ENCODE measurements around the gene CHRD.
A peak's percentile ranks its signal among the peaks of the same experiment; 100 is the strongest.

CHRD gene

GRCh38 chr3:184353546-184353941 lies 26.3 kb upstream of the CHRD start:
- Mint-ChIP-seq H3K27me3 (no peaks in the 10 kb centered on the region), H3K4me3 (no peak overlapping the region), H3K36me3 (ENCODE audit: low read depth) (peaks cover 7% of the 10 kb centered on the region), H3K4me1 (no peaks in the 10 kb centered on the region), H3K9me3 (no peaks in the 10 kb centered on the region), H3K27ac (no peak overlapping the region)
- DNase-seq, result no peak
- no peak for ATAC-seq

GRCh38 chr3:184354121-184354728 lies 25.6 kb upstream of the CHRD start:
- H3K9me3 Mint-ChIP-seq, result no peaks in the 10 kb centered on the region
- H3K4me1 Mint-ChIP-seq, result no peaks in the 10 kb centered on the region
- H3K4me3 Mint-ChIP-seq, result no peak overlapping the region
- peaks cover 7% of the 10 kb centered on the region for H3K36me3 Mint-ChIP-seq (ENCODE audit: low read depth)
- DNase-seq (peak; percentile 77), ATAC-seq (peak; percentile 56)
- H3K27me3 Mint-ChIP-seq, result no peaks in the 10 kb centered on the region
- H3K27ac Mint-ChIP-seq, result no peak overlapping the region

- DNase-seq, result no peak
- Mint-ChIP-seq H3K27ac (no peak overlapping the region), H3K4me1 (no peaks in the 10 kb centered on the region), H3K36me3 (ENCODE audit: low read depth) (peaks cover 7% of the 10 kb centered on the region), H3K4me3 (no peak overlapping the region), H3K27me3 (no peaks in the 10 kb centered on the region), H3K9me3 (no peaks in the 10 kb centered on the region)
- ATAC-seq, result no peak
Observed at GRCh38 chr3:184354754-184355153, 25.1 kb upstream of the CHRD start.

GRCh38 chr3:184355261-184356040 lies 24.4 kb upstream of the CHRD start:
- no peak overlapping the region for H3K4me3 Mint-ChIP-seq
- H3K36me3 Mint-ChIP-seq (ENCODE audit: low read depth), result peaks cover 7% of the 10 kb centered on the region
- peaks cover 2% of the 10 kb centered on the region for H3K27me3 Mint-ChIP-seq
- H3K27ac Mint-ChIP-seq, result no peak overlapping the region
- ATAC-seq (no peak), DNase-seq (no peak)
- H3K4me1 Mint-ChIP-seq, result peaks cover 6% of the 10 kb centered on the region
- no peaks in the 10 kb centered on the region for H3K9me3 Mint-ChIP-seq

GRCh38 chr3:184357248-184358123 lies 22.4 kb upstream of the CHRD start:
- Mint-ChIP-seq H3K36me3 (ENCODE audit: low read depth) (peaks cover 7% of the 10 kb centered on the region), H3K27ac (no peak overlapping the region), H3K9me3 (no peaks in the 10 kb centered on the region), H3K27me3 (peaks cover 2% of the 10 kb centered on the region), H3K4me1 (peaks cover 12% of the 10 kb centered on the region), H3K4me3 (no peak overlapping the region)
- no peak for ATAC-seq
- DNase-seq, result no peak

- H3K27me3 Mint-ChIP-seq, result peaks cover 4% of the 10 kb centered on the region
Observed at GRCh38 chr3:184358124-184358767, 21.6 kb upstream of the CHRD start.

GRCh38 chr3:184358921-184359350 lies 20.9 kb upstream of the CHRD start:
- Mint-ChIP-seq H3K27ac (no peak overlapping the region), H3K27me3 (peaks cover 5% of the 10 kb centered on the region), H3K9me3 (no peaks in the 10 kb centered on the region), H3K4me3 (no peak overlapping the region), H3K36me3 (ENCODE audit: low read depth) (peaks cover 14% of the 10 kb centered on the region), H3K4me1 (peaks cover 16% of the 10 kb centered on the region)
- DNase-seq, result no peak
- no peak for ATAC-seq

More at GRCh38 chr3:184358124-184358767, 21.6 kb upstream of the CHRD start:
- peaks cover 14% of the 10 kb centered on the region for H3K4me1 Mint-ChIP-seq
- no peaks in the 10 kb centered on the region for H3K9me3 Mint-ChIP-seq
- peaks cover 9% of the 10 kb centered on the region for H3K36me3 Mint-ChIP-seq (ENCODE audit: low read depth)
- ATAC-seq, result no peak
- no peak overlapping the region for H3K4me3 Mint-ChIP-seq
- DNase-seq, result no peak
- no peak overlapping the region for H3K27ac Mint-ChIP-seq

- H3K27me3 Mint-ChIP-seq, result peaks cover 5% of the 10 kb centered on the region
- no peak for ATAC-seq
- H3K4me1 Mint-ChIP-seq, result peaks cover 20% of the 10 kb centered on the region
- H3K9me3 Mint-ChIP-seq, result no peaks in the 10 kb centered on the region
- H3K4me3 Mint-ChIP-seq, result peak overlapping the region; percentile 87
- no peak overlapping the region for H3K27ac Mint-ChIP-seq
- DNase-seq, result no peak
- peaks cover 18% of the 10 kb centered on the region for H3K36me3 Mint-ChIP-seq (ENCODE audit: low read depth)
Observed at GRCh38 chr3:184359610-184360009, 20.2 kb upstream of the CHRD start.

GRCh38 chr3:184360070-184360928 lies 19.6 kb upstream of the CHRD start:
- Mint-ChIP-seq H3K36me3 (ENCODE audit: low read depth) (peaks cover 23% of the 10 kb centered on the region), H3K4me1 (peaks cover 27% of the 10 kb centered on the region), H3K27me3 (peaks cover 5% of the 10 kb centered on the region), H3K27ac (peak overlapping the region; percentile 54), H3K4me3 (peak overlapping the region; percentile 87), H3K9me3 (no peaks in the 10 kb centered on the region)
- DNase-seq (no peak), ATAC-seq (no peak)

GRCh38 chr3:184360929-184361531 lies 18.8 kb upstream of the CHRD start:
- H3K36me3 Mint-ChIP-seq (ENCODE audit: low read depth), result peaks cover 24% of the 10 kb centered on the region
- DNase-seq, result no peak
- H3K4me1 Mint-ChIP-seq, result peaks cover 32% of the 10 kb centered on the region
- no peak for ATAC-seq
- H3K27me3 Mint-ChIP-seq, result peaks cover 5% of the 10 kb centered on the region
- H3K4me3 Mint-ChIP-seq, result peak overlapping the region; percentile 87
- H3K27ac Mint-ChIP-seq, result peak overlapping the region; percentile 54
- no peaks in the 10 kb centered on the region for H3K9me3 Mint-ChIP-seq

- Mint-ChIP-seq H3K4me3 (peak within 1 kb of the TSS; percentile 99), H3K27me3 (peaks cover 5% of the 10 kb centered on the region), H3K9me3 (no peaks in the 10 kb centered on the region), H3K36me3 (ENCODE audit: low read depth) (peaks cover 28% of the 10 kb centered on the region), H3K27ac (peak within 1 kb of the TSS; percentile 95), H3K4me1 (peaks cover 35% of the 10 kb centered on the region)
- DNase-seq (peak; percentile 58), ATAC-seq (peak; percentile 39)
Observed at GRCh38 chr3:184361532-184361931, 18.3 kb upstream of the CHRD start, which contains the start of the genes CLCN2 and POLR2H. TSS of gene CLCN2 (minus strand) at chr3:184361605. CDS start at chr3:184361479, 126 bp downstream. TSS of gene POLR2H (plus strand) at chr3:184361710. CDS start at chr3:184363493, 1,783 bp downstream.

- peaks cover 32% of the 10 kb centered on the region for H3K36me3 Mint-ChIP-seq (ENCODE audit: low read depth)
- H3K9me3 Mint-ChIP-seq, result no peaks in the 10 kb centered on the region
- H3K27ac Mint-ChIP-seq, result peak overlapping the region; percentile 95
- peaks cover 40% of the 10 kb centered on the region for H3K4me1 Mint-ChIP-seq
- peaks cover 5% of the 10 kb centered on the region for H3K27me3 Mint-ChIP-seq
- H3K4me3 Mint-ChIP-seq, result peak overlapping the region; percentile 99
- ATAC-seq (peak; percentile 16), DNase-seq (peak; percentile 60)
Observed at GRCh38 chr3:184361932-184362667, 17.8 kb upstream of the CHRD start.
